Measurements from ENCODE around the gene MAP3K4. TPM values are rescaled to one million over a fixed set of nuclear protein-coding genes. Genes with fewer than 3 reads are reported as not detected.

Gene MAP3K4
- total and polyA plus RNA-seq, 2 of the 4 experiments (the other 2 are of a cell fraction) = 11.5 to 20.4 TPM

- Histone ChIP-seq H3K14ac (replicated peaks; ENCODE audit: low read depth, low read length) (no peak overlapping the region), H2BK120ac (ENCODE audit: low read depth, low read length) (no peak overlapping the region), H3K9me3 (ENCODE audit: control insufficient read depth, insufficient read depth, low read length) (no peaks in the 10 kb centered on the region), H2AK9ac (replicated peaks; ENCODE audit: low read depth, low read length, poor library complexity) (no peak overlapping the region), H3K4me2 (ENCODE audit: low read depth, low read length) (no peak overlapping the region), H2BK5ac (ENCODE audit: low read depth, low read length, poor library complexity, severe bottlenecking) (no peak overlapping the region), H3K9me1 (ENCODE audit: insufficient read depth, low read length) (peaks cover 2% of the 10 kb centered on the region; the same call in 1 of the 2 replicates), H3K4me1 (ENCODE audit: control insufficient read depth, insufficient read depth, low read length) (peaks cover 2% of the 10 kb centered on the region; the same call in 1 of the 2 replicates), H3K56ac (ENCODE audit: extremely low read depth, insufficient read depth, low read length) (no peak overlapping the region), H3K27me3 (ENCODE audit: control insufficient read depth, insufficient read depth, low read length) (no peaks in the 10 kb centered on the region), H2AFZ (replicated peaks; ENCODE audit: low read length, poor library complexity) (no peak overlapping the region), H4K91ac (ENCODE audit: insufficient read depth, low read depth, low read length) (no peak overlapping the region), H4K5ac (ENCODE audit: low read depth, low read length) (no peak overlapping the region), H3K9ac (ENCODE audit: low read depth, low read length) (no peak overlapping the region), H2BK15ac (ENCODE audit: low read depth, low read length) (no peak overlapping the region), H3K36me3 (ENCODE audit: control insufficient read depth, insufficient read depth, low read length) (peaks cover 16% of the 10 kb centered on the region), H2AK5ac (ENCODE audit: low read depth, low read length) (no peak overlapping the region), H3K79me1 (ENCODE audit: low read depth in 1 of 2, low read length in 2 of 2) (no peaks in the 10 kb centered on the region; a peak in 1 of 4 replicates), H4K8ac (ENCODE audit: low read depth in 2 of 2, low read length in 2 of 2) (no peak overlapping the region), H3K27ac (ENCODE audit: insufficient read depth, low read length) (no peak overlapping the region), H3K23ac (ENCODE audit: low read depth, low read length) (no peak overlapping the region), H4K20me1 (ENCODE audit: insufficient read depth, low read length) (no peaks in the 10 kb centered on the region), H3K4me3 (ENCODE audit: insufficient read depth, low read depth, low read length) (no peak overlapping the region), H3K18ac (ENCODE audit: low read depth, low read length) (no peak overlapping the region), H2BK20ac (ENCODE audit: low read depth, low read length) (no peak overlapping the region), H3K4ac (ENCODE audit: low read depth, low read length) (no peak overlapping the region)
- DNase-seq = peak; percentile 33
- dilution Hi-C loops (cut with HindIII; ENCODE audit: low sequenced_read_pairs, unreplicated experiment) (no loop called here), in situ Hi-C loops (cut with MboI; ENCODE audit: low sequenced_read_pairs) (no loop called here), intact Hi-C loops (cut with micrococcal nuclease) (loop anchor here (5.0 kb wide), 2 partner anchors 167 to 173 kb away; partner anchors contain the start of gene AGPAT4)
- POLR2A ChIA-PET (ENCODE audit: unreplicated experiment) = no interaction called here
- CTCF ChIA-PET = no interaction called here
- no peak for ATAC-seq (ENCODE audit: low read depth)
- no peak for TF ChIP-seq CTCF (conservative IDR thresholded peaks at IDR 0.05; ENCODE audit: low read depth, low read length)
- TF ChIP-seq BHLHE40 (IDR thresholded peaks at IDR 0.05; ENCODE audit: low read depth, low read length) = no peak
- TF ChIP-seq USF2 (IDR thresholded peaks at IDR 0.05; ENCODE audit: low read depth, low read length) = no peak
- TF ChIP-seq NFE2L2 (IDR thresholded peaks at IDR 0.05; ENCODE audit: low read depth, low read length) = no peak
- no peak for TF ChIP-seq POLR2A (IDR thresholded peaks at IDR 0.05; ENCODE audit: low read depth, low read length)
- TF ChIP-seq SMC3 (IDR thresholded peaks at IDR 0.05; ENCODE audit: low read depth, low read length) = no peak
- TF ChIP-seq MAZ (IDR thresholded peaks at IDR 0.05; ENCODE audit: borderline replicate concordance, low read depth, low read length) = no peak
- TF ChIP-seq MAFK (IDR thresholded peaks at IDR 0.05; ENCODE audit: low read depth, low read length) = no peak
- no peak for TF ChIP-seq RAD21 (IDR thresholded peaks at IDR 0.05; ENCODE audit: low read length)
- TF ChIP-seq RFX5 (IDR thresholded peaks at IDR 0.05; ENCODE audit: low read depth, low read length) = no peak
- no peak for TF ChIP-seq RCOR1 (IDR thresholded peaks at IDR 0.05; ENCODE audit: insufficient replicate concordance, low read length)
- no peak for TF ChIP-seq CEBPB (IDR thresholded peaks at IDR 0.05; ENCODE audit: low read depth, low read length)
- no peak for TF ChIP-seq CHD1 (IDR thresholded peaks at IDR 0.05; ENCODE audit: low read depth, low read length)
- BruUV-seq (replicated peaks) = no TSS peak
These were observed 113.4 kb downstream of the MAP3K4 start for GRCh38 chr6:161104966-161105365.
